GM06990 (cell line): Measurements from ENCODE around the gene TLK1.

Source experiments
- DNase-seq: peaks from one replicate; pipeline ENCODE4 v3.0.0-alpha.2; 2011; ENCODE audit not compliant: insufficient read length; ENCODE audit errors: extremely low read depth
- H3K27me3 ChIP-seq: replicated peaks from 2 replicates; pipeline ENCODE4 v1.6.0; 2011; ENCODE audit warnings: low read length; ENCODE audit not compliant: control insufficient read depth, insufficient read depth
- H3K36me3 ChIP-seq: 2 replicates; pipeline ENCODE4 v1.5.1; 2011; ENCODE audit warnings: low read length; ENCODE audit not compliant: control insufficient read depth, insufficient read depth
- H3K4me3 ChIP-seq: replicated peaks from 2 replicates; pipeline ENCODE4 v1.5.1; 2011; ENCODE audit warnings: low read depth, mild to moderate bottlenecking, control low read depth, low read length
- TF ChIP-seq, protein P1 (sequence below): IDR thresholded peaks from 2 replicates; pipeline ENCODE4 v1.5.1; 2011; ENCODE audit warnings: low read length, control low read depth, mild to moderate bottlenecking, inconsistent platforms; ENCODE audit not compliant: insufficient read depth, poor library complexity, severe bottlenecking

The TLK1 gene

DNA sequence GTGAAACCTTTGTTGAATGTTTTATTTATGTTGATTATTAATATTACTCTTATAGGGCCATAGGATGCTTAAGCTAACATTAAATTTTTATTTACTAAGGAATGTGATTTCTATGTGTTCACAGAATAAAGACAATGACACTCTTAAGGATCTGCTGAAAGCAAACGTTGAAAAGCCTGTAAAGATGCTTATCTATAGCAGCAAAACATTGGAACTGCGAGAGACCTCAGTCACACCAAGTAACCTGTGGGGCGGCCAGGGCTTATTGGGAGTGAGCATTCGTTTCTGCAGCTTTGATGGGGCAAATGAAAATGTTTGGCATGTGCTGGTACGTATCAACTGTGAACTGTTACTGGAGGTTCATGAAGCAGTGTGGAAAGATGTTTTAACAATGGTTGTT, 211.3 kb downstream of the TLK1 start:
- TF ChIP-seq, protein P1, sequence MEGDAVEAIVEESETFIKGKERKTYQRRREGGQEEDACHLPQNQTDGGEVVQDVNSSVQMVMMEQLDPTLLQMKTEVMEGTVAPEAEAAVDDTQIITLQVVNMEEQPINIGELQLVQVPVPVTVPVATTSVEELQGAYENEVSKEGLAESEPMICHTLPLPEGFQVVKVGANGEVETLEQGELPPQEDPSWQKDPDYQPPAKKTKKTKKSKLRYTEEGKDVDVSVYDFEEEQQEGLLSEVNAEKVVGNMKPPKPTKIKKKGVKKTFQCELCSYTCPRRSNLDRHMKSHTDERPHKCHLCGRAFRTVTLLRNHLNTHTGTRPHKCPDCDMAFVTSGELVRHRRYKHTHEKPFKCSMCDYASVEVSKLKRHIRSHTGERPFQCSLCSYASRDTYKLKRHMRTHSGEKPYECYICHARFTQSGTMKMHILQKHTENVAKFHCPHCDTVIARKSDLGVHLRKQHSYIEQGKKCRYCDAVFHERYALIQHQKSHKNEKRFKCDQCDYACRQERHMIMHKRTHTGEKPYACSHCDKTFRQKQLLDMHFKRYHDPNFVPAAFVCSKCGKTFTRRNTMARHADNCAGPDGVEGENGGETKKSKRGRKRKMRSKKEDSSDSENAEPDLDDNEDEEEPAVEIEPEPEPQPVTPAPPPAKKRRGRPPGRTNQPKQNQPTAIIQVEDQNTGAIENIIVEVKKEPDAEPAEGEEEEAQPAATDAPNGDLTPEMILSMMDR = no peak
- Histone ChIP-seq H3K4me3 (no peak overlapping the region), H3K27me3 (no peaks in the 10 kb centered on the region), H3K36me3 (peaks cover 7% of the 10 kb centered on the region)
- no peak for DNase-seq

DNA sequence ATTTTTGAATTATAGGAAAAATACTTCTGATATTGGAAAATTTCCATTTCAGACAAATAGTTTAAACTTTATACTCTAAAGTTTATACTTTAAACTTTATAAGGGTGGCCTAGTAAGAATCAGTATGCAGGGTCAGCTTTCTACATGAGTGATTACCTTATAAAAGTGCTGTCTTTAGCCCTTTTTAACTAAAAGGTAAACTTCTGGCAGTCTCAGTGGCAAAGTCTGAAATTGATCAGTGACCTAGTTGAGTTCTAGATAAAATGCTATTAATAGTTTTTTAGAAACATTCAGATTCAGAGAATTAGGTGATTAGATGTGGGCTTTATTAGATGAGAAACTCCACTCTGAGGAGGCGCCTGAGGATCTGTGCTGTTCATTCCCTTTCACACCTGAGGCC, 216.1 kb downstream of the TLK1 start:
- TF ChIP-seq, protein P1 = no peak
- peaks cover 1% of the 10 kb centered on the region; the same call in 1 of the 2 replicates for H3K36me3 ChIP-seq
- DNase-seq = no peak
- H3K27me3 ChIP-seq = no peaks in the 10 kb centered on the region
- H3K4me3 ChIP-seq = no peak overlapping the region

DNA sequence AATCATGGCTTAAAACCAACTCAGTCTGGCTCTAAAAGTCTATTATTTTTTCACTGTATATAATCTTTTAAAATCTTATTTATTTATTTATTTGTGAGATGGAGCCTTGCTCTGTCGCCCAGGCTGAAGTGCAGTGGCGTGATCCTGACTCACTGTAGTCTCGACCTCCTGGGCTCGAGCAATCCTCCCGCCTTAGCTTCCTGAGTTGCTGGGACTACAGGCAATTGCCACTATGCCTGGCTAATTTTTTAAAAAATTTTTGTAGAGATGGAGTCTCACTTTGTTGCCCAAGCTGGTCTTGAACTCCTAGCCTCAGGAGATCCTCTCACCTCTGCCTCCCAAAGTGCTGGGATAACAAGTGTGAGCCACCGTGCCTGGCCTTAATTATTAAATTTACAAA, 217.1 kb downstream of the TLK1 start:
- H3K36me3 ChIP-seq = no peaks in the 10 kb centered on the region; the same call in 1 of the 2 replicates
- no peak for DNase-seq
- no peak overlapping the region for H3K4me3 ChIP-seq
- TF ChIP-seq, protein P1 = no peak
- H3K27me3 ChIP-seq = no peaks in the 10 kb centered on the region

DNA sequence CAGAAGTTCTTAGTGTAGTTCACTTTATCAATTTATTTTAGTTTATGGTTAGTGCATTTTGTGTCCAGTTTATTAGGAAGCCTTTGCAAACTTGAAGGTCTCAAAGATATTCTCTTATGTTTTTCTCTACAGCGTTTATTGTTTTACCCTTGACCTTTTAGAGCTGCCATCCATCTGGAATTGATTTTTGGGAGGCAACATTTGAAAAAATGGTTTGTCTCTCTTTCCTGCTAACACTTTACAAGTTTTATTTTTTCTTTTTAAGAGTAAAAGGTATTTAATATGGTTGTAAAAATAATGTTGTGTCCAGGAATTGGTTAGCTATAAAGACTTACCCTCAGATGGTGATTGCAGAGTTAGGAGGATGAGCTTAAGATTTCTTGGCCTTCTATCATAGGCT, 217.7 kb downstream of the TLK1 start:
- Histone ChIP-seq H3K4me3 (no peak overlapping the region), H3K36me3 (no peaks in the 10 kb centered on the region; the same call in 1 of the 2 replicates), H3K27me3 (no peaks in the 10 kb centered on the region)
- TF ChIP-seq, protein P1 = no peak
- no peak for DNase-seq

DNA sequence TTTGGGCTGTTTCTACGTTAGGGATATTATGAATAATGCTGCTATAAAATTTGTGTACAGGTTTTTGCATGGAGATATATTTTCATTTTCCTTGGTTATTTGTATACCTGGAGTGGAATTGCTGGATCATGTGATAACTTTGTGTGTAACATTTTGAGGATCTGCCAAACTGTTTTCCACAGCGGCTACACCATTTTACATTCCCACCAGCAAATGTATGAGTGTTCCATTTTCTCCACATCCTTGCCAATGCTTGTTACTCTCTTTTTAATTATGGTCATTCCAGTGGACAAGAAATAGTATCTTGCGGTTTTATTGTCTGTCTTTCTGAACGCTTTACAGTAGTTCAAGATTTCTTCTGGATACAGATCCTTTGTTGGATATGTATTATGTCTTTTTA, 218.1 kb downstream of the TLK1 start:
- DNase-seq = no peak
- Histone ChIP-seq H3K27me3 (no peaks in the 10 kb centered on the region), H3K36me3 (no peaks in the 10 kb centered on the region; the same call in 1 of the 2 replicates), H3K4me3 (no peak overlapping the region)
- TF ChIP-seq, protein P1 = no peak
